Esophagus muscularis mucosa (tissue), 3 donors: ENCODE data around the gene LPO.

Source experiments
- EP300 ChIP-seq: sonication (generic); formaldehyde crosslinking; IDR thresholded peaks from one replicate; pipeline ENCODE4 v1.6.1; 2017; ENCODE audit warnings: antibody characterized with exemption
- TF ChIP-seq, protein P1 (sequence below), 3 experiments: fragments of 200-600 bp in 2 of 3; fragments of 450-650 bp in 1 of 3; sonication (generic) in 2 of 3; IDR thresholded peaks; one replicate each; pipeline ENCODE4 v1.5.1; 2017 to 2019; ENCODE audit warnings: antibody characterized with exemption in 3 of 3, mild to moderate bottlenecking in 2 of 3, moderate library complexity in 1 of 3

DNA sequence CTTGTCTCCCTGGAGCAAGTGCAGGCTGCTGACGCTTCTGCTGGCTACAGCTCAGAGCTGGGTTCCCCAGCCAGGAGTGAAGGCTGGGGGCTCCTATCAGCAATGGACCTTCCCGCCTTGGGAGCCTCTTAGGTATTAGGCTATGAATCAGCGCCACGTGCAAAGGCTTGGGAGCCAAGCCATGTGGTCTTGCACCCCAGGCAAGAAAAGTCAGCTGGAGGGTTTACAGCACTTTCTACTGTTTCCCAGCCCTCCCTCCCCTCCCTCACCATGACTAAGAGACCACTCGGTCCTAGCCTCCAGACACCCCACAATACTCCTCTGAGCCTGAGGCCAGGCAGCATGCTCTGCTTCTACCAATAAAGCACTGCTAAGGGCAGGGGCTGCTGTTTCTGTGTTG lies 33.6 kb upstream of the LPO start:
- TF ChIP-seq, protein P1, sequence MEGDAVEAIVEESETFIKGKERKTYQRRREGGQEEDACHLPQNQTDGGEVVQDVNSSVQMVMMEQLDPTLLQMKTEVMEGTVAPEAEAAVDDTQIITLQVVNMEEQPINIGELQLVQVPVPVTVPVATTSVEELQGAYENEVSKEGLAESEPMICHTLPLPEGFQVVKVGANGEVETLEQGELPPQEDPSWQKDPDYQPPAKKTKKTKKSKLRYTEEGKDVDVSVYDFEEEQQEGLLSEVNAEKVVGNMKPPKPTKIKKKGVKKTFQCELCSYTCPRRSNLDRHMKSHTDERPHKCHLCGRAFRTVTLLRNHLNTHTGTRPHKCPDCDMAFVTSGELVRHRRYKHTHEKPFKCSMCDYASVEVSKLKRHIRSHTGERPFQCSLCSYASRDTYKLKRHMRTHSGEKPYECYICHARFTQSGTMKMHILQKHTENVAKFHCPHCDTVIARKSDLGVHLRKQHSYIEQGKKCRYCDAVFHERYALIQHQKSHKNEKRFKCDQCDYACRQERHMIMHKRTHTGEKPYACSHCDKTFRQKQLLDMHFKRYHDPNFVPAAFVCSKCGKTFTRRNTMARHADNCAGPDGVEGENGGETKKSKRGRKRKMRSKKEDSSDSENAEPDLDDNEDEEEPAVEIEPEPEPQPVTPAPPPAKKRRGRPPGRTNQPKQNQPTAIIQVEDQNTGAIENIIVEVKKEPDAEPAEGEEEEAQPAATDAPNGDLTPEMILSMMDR (IDR thresholded peaks at IDR 0.05) = no peak
- TF ChIP-seq EP300 = no peak
